OCI-LY7 (cell line): ENCODE measurements around the gene GPC4. TPM values are rescaled to one million over a fixed set of nuclear protein-coding genes. Genes with fewer than 3 reads are reported as not detected.

ENCODE experiments used
- BruUV-seq: library from RNA; stranded (reverse); fragments of 400-500 nt; replicated peaks from 2 replicates; lab custom pipeline; 2021; lab: Mats Ljungman, UMichigan
- CTCF ChIA-PET: fragments of 300-600 bp; sonication (Branson Sonifier 250); formaldehyde crosslinking; loops from one replicate; lab custom pipeline; 2022; ENCODE audit warnings: antibody characterized with exemption; ENCODE audit not compliant: unreplicated experiment; lab: Charles Lee
- POLR2A ChIA-PET: fragments of 300-600 bp; sonication (Branson Sonifier 250); formaldehyde crosslinking; loops from one replicate; lab custom pipeline; 2022; ENCODE audit warnings: antibody characterized with exemption; lab: Charles Lee
- DNase-seq: peaks from one replicate; pipeline ENCODE4 v3.0.0-alpha.2; 2015; ENCODE audit warnings: low spot score
- H2AFZ ChIP-seq: fragments of 200-600 bp; sonication (generic), shearing (Covaris generic); 2 replicates; pipeline ENCODE4 v1.6.1; 2014; ENCODE audit warnings: mild to moderate bottlenecking, antibody characterized with exemption, low read length, moderate library complexity
- H3K27ac ChIP-seq: fragments of 200-600 bp; sonication (generic); 2 replicates; pipeline ENCODE4 v1.5.1; 2014; ENCODE audit warnings: mixed run types, low read depth, mild to moderate bottlenecking, moderate library complexity, low read length, inconsistent platforms; ENCODE audit not compliant: poor library complexity, severe bottlenecking
- H3K36me3 ChIP-seq: fragments of 200-600 bp; sonication (generic); 2 replicates; pipeline ENCODE4 v1.6.1; 2014; ENCODE audit warnings: mild to moderate bottlenecking, antibody characterized with exemption, low read length, moderate library complexity, mixed read lengths; ENCODE audit not compliant: insufficient read depth
- H3K4me1 ChIP-seq: fragments of 200-600 bp; sonication (generic); 2 replicates; pipeline ENCODE4 v1.5.1; 2014; ENCODE audit warnings: mild to moderate bottlenecking, low read length; ENCODE audit not compliant: insufficient read depth, poor library complexity, severe bottlenecking
- H3K4me2 ChIP-seq: fragments of 200-600 bp; sonication (generic); 2 replicates; pipeline ENCODE4 v1.6.1; 2014; ENCODE audit warnings: mild to moderate bottlenecking, low read length
- H3K4me3 ChIP-seq: fragments of 200-600 bp; sonication (generic); 2 replicates; pipeline ENCODE4 v1.5.1; 2014; ENCODE audit warnings: mild to moderate bottlenecking, low read depth, low read length; ENCODE audit not compliant: poor library complexity, severe bottlenecking
- H3K79me2 ChIP-seq: fragments of 200-600 bp; sonication (generic); 2 replicates; pipeline ENCODE4 v1.6.1; 2016; ENCODE audit warnings: low read depth, mild to moderate bottlenecking, low read length, moderate library complexity, mixed read lengths; ENCODE audit not compliant: insufficient read depth
- H3K9me2 ChIP-seq: fragments of 200-600 bp; sonication (generic); 2 replicates; pipeline ENCODE4 v1.6.1; 2016; ENCODE audit warnings: mild to moderate bottlenecking, low read length, mixed read lengths; ENCODE audit not compliant: insufficient read depth
- H3K9me3 ChIP-seq: fragments of 200-600 bp; sonication (generic); 2 replicates; pipeline ENCODE4 v1.6.1; 2014; ENCODE audit warnings: mild to moderate bottlenecking, mixed run types, low read length, mixed read lengths
- H4K20me1 ChIP-seq: fragments of 200-600 bp; sonication (generic); 2 replicates; pipeline ENCODE4 v1.6.1; 2014; ENCODE audit warnings: mild to moderate bottlenecking, antibody characterized with exemption, low read length, moderate library complexity, mixed read lengths; ENCODE audit not compliant: insufficient read depth
- EZH2phosphoT487 ChIP-seq: fragments of 200-600 bp; sonication (generic); IDR thresholded peaks from 2 replicates; pipeline ENCODE4 v1.6.1; 2018; ENCODE audit warnings: low read depth, borderline replicate concordance, mild to moderate bottlenecking, mixed run types, antibody characterized with exemption, low read length, moderate library complexity, mixed read lengths
- intact Hi-C: fragments of 100-400 bp; cut with micrococcal nuclease; formaldehyde crosslinking; loops from one replicate; pipeline ENCODE4 v1.10.0; 2022; ENCODE audit not compliant: unreplicated experiment
- total RNA-seq, 2 experiments: library from RNA; depleted of rRNA in 1 of 2; stranded (reverse); fragments of >200 nt in 1 of 2; shearing (Covaris generic) in 1 of 2; gene quantifications; 2 replicates each; pipeline ENCODE4 v1.2.3, GENCODE V29; 2014 to 2022
- TF ChIP-seq, protein P1 (sequence below): fragments of 200-600 bp; sonication (generic); conservative IDR thresholded peaks from 2 replicates; pipeline ENCODE4 v1.5.1; 2014; ENCODE audit warnings: mild to moderate bottlenecking, antibody characterized with exemption, low read length, moderate library complexity, mixed read lengths

The GPC4 gene
- total RNA-seq, 2 experiments from 2014 or later: not detected

GRCh38 chrX:133444952-133445831, 29.9 kb upstream of the GPC4 start:
- H3K27ac ChIP-seq: no peak overlapping the region
- H2AFZ ChIP-seq: no peak overlapping the region
- no peak overlapping the region for H3K4me2 ChIP-seq
- H3K9me2 ChIP-seq: no peaks in the 10 kb centered on the region
- CTCF ChIA-PET: no interaction called here
- TF ChIP-seq EZH2phosphoT487: no peak
- no peak for DNase-seq
- H3K79me2 ChIP-seq: no peaks in the 10 kb centered on the region
- intact Hi-C loops: no loop called here
- BruUV-seq: no TSS peak
- POLR2A ChIA-PET: no interaction called here
- H4K20me1 ChIP-seq: no peaks in the 10 kb centered on the region
- H3K4me1 ChIP-seq: no peaks in the 10 kb centered on the region
- H3K9me3 ChIP-seq: no peaks in the 10 kb centered on the region
- H3K4me3 ChIP-seq: no peak overlapping the region
- no peaks in the 10 kb centered on the region for H3K36me3 ChIP-seq

DNA sequence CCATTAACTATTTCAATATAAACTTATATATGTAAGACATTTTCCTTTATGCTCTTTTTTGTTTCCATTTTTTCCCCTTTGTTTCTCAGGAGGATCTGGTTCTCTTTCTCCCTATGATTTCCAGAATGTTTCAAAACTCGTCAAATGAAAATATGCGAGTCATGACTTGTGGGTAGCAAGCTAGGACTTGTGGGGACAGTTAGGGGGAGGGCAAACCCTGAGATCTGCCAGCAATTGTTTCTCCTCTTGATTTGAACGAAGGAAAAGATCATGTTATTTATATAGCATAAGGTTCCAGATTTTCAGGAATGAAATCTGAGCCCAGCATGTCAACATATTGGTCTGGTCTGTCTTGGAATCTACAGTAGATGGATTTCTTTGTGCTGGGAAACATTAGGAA, 28.9 kb upstream of the GPC4 start:
- CTCF ChIA-PET: no interaction called here
- no peaks in the 10 kb centered on the region for H4K20me1 ChIP-seq
- no peaks in the 10 kb centered on the region for H3K9me2 ChIP-seq
- no peak for DNase-seq
- H3K79me2 ChIP-seq: no peaks in the 10 kb centered on the region
- POLR2A ChIA-PET: no interaction called here
- no peaks in the 10 kb centered on the region for H3K9me3 ChIP-seq
- no peak overlapping the region for H3K27ac ChIP-seq
- H3K36me3 ChIP-seq: no peaks in the 10 kb centered on the region
- H3K4me3 ChIP-seq: no peak overlapping the region
- intact Hi-C loops: no loop called here
- H3K4me2 ChIP-seq: no peak overlapping the region
- no peak for TF ChIP-seq EZH2phosphoT487
- TF ChIP-seq, protein P1, sequence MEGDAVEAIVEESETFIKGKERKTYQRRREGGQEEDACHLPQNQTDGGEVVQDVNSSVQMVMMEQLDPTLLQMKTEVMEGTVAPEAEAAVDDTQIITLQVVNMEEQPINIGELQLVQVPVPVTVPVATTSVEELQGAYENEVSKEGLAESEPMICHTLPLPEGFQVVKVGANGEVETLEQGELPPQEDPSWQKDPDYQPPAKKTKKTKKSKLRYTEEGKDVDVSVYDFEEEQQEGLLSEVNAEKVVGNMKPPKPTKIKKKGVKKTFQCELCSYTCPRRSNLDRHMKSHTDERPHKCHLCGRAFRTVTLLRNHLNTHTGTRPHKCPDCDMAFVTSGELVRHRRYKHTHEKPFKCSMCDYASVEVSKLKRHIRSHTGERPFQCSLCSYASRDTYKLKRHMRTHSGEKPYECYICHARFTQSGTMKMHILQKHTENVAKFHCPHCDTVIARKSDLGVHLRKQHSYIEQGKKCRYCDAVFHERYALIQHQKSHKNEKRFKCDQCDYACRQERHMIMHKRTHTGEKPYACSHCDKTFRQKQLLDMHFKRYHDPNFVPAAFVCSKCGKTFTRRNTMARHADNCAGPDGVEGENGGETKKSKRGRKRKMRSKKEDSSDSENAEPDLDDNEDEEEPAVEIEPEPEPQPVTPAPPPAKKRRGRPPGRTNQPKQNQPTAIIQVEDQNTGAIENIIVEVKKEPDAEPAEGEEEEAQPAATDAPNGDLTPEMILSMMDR: no peak
- H2AFZ ChIP-seq: no peak overlapping the region
- BruUV-seq: no TSS peak
- no peaks in the 10 kb centered on the region for H3K4me1 ChIP-seq

DNA sequence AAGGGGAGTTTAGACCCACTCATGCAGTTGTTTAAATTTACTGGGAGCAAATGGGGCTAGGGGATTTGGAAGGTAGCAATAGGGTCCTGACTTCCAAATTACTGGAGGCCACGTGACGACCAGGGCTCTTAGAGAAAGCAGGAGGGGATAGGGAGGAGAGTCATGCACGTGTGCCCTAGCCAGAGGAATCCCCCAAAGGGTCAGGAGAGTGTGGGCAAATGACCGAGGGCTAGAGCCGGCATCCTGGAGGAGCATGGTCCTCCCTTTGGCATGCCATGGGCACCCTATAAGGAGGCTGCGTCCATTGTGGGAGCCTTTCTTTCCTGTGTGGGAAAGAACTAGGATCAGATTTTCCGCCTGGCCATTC, 25.5 kb upstream of the GPC4 start:
- Histone ChIP-seq H3K79me2 (no peaks in the 10 kb centered on the region), H3K36me3 (no peaks in the 10 kb centered on the region), H3K4me1 (no peaks in the 10 kb centered on the region), H3K9me3 (no peaks in the 10 kb centered on the region), H3K27ac (no peak overlapping the region), H2AFZ (no peak overlapping the region), H3K4me3 (no peak overlapping the region), H3K9me2 (no peaks in the 10 kb centered on the region), H3K4me2 (no peak overlapping the region), H4K20me1 (no peaks in the 10 kb centered on the region)
- CTCF ChIA-PET: no interaction called here
- no TSS peak for BruUV-seq
- DNase-seq: no peak
- intact Hi-C loops: no loop called here
- TF ChIP-seq, protein P1: no peak
- no peak for TF ChIP-seq EZH2phosphoT487
- POLR2A ChIA-PET: interaction anchor here (0.6 kb wide), 1 partner anchor 1357 kb away, joined by 3 read pairs; no protein-coding TSS in a partner anchor
